GM12874 (cell line): ENCODE measurements around the gene MIF.
A peak's percentile ranks its signal among the peaks of the same experiment; 100 is the strongest.

ENCODE experiments used
- CTCF ChIP-seq: IDR thresholded peaks from 2 replicates; pipeline ENCODE4 v1.5.1; 2011; ENCODE audit warnings: low read depth, mild to moderate bottlenecking, control low read depth, low read length, moderate library complexity; ENCODE audit not compliant: insufficient read depth

Gene MIF

GRCh38 chr22:23893945-23894709 is at the start of gene MIF:
MIF (plus strand) TSS chr22:23894383; CDS start chr22:23894475, 92 bp downstream.
- TF ChIP-seq CTCF = peak; percentile 89

GRCh38 chr22:23844739-23845202 is 49.4 kb upstream of the MIF start:
- no peak for TF ChIP-seq CTCF

DNA sequence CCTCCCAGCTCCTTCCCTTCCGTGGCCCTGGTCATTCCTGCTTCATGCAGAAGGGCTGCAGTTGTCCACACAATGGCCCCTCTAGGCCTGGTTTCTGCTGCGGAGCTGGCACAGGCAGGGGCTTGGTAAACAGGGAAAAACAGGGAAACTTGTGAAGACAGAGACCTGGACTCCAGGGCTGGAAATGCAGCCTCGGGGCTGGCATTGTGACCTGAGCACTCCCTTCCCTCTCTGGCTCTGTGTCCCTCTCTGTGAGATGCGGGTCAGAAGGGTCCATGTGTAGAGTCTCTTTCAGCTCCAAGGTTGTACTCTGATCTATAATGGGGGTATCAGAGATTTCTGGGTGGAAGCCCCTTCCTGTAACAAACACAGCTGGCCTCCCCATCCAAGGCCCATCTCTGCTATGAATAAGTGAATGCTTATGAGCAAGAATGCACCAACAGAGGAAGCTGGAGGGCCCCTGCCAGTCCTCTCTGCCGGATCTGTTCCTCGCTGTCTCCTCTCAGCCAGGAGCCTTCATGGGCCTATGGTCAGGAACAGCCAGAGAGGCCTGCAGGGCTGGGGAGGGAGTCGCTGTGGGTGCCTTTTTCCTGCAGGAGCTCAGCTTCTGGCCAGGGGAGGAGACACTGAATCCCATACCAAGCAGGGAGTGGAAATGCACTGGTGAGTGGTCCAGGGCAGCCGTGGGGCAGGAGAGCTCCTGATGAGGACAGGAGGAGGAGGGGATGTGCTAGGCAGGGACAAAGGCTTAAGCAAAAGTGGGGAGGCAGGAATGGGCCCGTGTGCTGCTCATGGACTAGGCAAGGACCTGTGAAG is 48.7 kb upstream of the MIF start:
- TF ChIP-seq CTCF = no peak

DNA sequence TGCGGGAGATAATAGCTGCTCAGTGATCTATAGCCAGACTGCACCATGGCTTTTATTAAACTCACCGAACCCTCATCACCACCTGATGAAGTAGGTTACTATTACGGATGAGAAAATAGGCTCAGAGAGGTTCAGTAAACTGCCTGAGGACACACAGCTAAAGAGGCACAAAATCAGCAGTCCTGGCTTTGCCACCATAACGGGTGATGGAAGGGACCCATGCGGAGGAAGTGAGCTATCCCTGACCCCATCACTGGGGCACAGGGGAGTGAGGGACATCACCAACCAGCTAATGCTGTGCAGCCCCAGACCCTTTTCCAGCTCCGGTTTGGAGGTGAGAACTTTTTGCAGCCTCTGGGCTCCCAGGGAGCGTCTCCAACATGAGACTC is 48.1 kb upstream of the MIF start:
- TF ChIP-seq CTCF = no peak

DNA sequence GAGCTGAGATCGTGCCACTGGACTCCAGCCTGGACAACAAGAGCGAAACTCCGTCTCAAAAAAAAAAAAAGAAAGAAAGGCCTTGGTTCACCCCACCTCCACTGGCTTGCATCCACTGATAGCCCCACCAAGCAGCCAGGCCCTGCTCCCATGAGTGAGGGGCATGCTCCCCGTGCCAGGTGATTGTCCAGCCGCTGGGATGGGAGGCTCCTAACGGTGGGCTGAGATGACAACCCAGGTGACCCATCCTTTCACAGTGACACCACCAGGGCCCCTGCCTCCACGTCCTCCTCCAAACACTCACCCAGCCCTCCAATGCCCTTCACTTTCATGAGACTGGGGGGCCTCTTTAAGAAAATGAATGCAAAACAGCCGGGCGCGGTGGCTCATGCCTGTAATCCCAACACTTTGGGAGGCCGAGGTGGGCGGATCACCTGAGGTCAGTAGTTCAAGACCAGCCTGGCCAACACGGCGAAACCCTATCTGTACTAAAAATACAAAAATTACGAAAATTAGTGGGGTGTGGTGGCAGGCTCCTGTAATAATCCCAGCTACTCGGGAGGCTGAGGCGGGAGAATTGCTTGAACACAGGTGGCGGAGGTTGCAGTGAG is 46.8 kb upstream of the MIF start:
- TF ChIP-seq CTCF = no peak

GRCh38 chr22:23847991-23848864 is 46.0 kb upstream of the MIF start:
- no peak for TF ChIP-seq CTCF
